Stimulated activated naive B cell treated with anti-CD40 and anti-IgM and Interleukin-4, amounts not matched to agents 10 μg/mL and 1 μg/mL and 100 μg/mL, for 72 hours (primary cell): Measurements from ENCODE around the gene SDC3.

ENCODE experiments used
- ATAC-seq, 2 donors: fragments of 150-1000 bp; cut with Tn5 transposase; replicated peaks; 2 replicates each; pipeline ENCODE4 v1.10.0; 2021; ENCODE audit warnings: moderate library complexity in 1 of 2
- DNase-seq: peaks from one replicate; pipeline ENCODE4 v3.0.0; 2021
- H3K27ac Mint-ChIP-seq: one replicate; pipeline ENCODE4 v1.8.0; 2022; ENCODE audit warnings: mild to moderate bottlenecking, mixed read lengths
- H3K27me3 Mint-ChIP-seq, 2 donors: one replicate each; pipeline ENCODE4 v1.8.0; 2022; ENCODE audit warnings: mixed read lengths in 2 of 2
- H3K36me3 Mint-ChIP-seq, 2 donors: one replicate each; pipeline ENCODE4 v1.8.0; 2022; ENCODE audit warnings: mixed read lengths in 2 of 2, mild to moderate bottlenecking in 1 of 2
- H3K4me1 Mint-ChIP-seq, 2 donors: one replicate each; pipeline ENCODE4 v1.8.0; 2022; ENCODE audit warnings: mixed read lengths in 2 of 2, mild to moderate bottlenecking in 1 of 2
- H3K4me3 Mint-ChIP-seq, 2 donors: one replicate each; pipeline ENCODE4 v1.8.0; 2022; ENCODE audit warnings: mild to moderate bottlenecking in 2 of 2, mixed read lengths in 2 of 2, moderate library complexity in 1 of 2
- H3K9me3 Mint-ChIP-seq, 2 donors: one replicate each; pipeline ENCODE4 v1.8.0; 2022; ENCODE audit warnings: mixed read lengths in 2 of 2, mild to moderate bottlenecking in 1 of 2

Gene SDC3

GRCh38 chr1:30895382-30895943 is 13.1 kb downstream of the SDC3 start:
- H3K27ac Mint-ChIP-seq, result no peak overlapping the region
- H3K27me3 Mint-ChIP-seq, result peaks cover 58 to 60% of the 10 kb centered on the region in 2 donors
- peaks cover 3 to 4% of the 10 kb centered on the region in 2 donors for H3K9me3 Mint-ChIP-seq
- ATAC-seq (no peak), DNase-seq (no peak)
- no peak overlapping the region for H3K4me3 Mint-ChIP-seq
- peaks cover 36 to 40% of the 10 kb centered on the region in 2 donors for H3K4me1 Mint-ChIP-seq
- peaks cover 0 to 2% of the 10 kb centered on the region in 2 donors for H3K36me3 Mint-ChIP-seq

GRCh38 chr1:30894508-30894973 is 14.0 kb downstream of the SDC3 start:
- Mint-ChIP-seq H3K27ac (no peak overlapping the region), H3K9me3 (peaks cover 3 to 4% of the 10 kb centered on the region in 2 donors), H3K4me3 (no peak overlapping the region), H3K27me3 (peaks cover 55 to 61% of the 10 kb centered on the region in 2 donors), H3K4me1 (peaks cover 33 to 36% of the 10 kb centered on the region in 2 donors), H3K36me3 (peaks cover 0 to 2% of the 10 kb centered on the region in 2 donors)
- no peak for ATAC-seq
- DNase-seq, result no peak

- H3K27ac Mint-ChIP-seq, result no peak overlapping the region
- H3K36me3 Mint-ChIP-seq, result peaks cover 0 to 2% of the 10 kb centered on the region in 2 donors
- H3K4me3 Mint-ChIP-seq, result no peak overlapping the region
- ATAC-seq (no peak), DNase-seq (no peak)
- peaks cover 59 to 66% of the 10 kb centered on the region in 2 donors for H3K27me3 Mint-ChIP-seq
- peaks cover 29 to 30% of the 10 kb centered on the region in 2 donors for H3K4me1 Mint-ChIP-seq
- peaks cover 3 to 4% of the 10 kb centered on the region in 2 donors for H3K9me3 Mint-ChIP-seq
Observed at GRCh38 chr1:30893776-30894507, 14.6 kb downstream of the SDC3 start.

DNA sequence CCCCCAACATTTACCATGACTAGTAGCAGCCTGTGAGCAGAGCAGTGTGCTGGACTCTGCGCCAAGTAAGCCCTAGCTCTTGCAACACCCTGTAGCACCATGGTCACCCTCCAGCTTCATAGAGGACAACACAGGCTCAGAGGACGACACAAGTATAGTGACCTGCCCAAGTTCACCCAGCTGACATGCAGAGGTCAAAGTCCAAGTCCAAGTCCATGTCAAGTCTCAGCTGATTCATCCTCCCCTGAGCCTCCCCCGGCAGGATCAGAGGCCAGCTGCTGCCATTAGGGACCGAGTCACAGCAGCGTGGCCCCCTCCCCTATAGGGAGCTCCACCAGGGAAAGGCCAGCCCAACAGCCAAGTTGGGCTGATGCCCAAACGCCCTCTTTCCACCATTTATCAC is 15.9 kb downstream of the SDC3 start:
- no peak for ATAC-seq
- Mint-ChIP-seq H3K27me3 (peaks cover 70% of the 10 kb centered on the region in 2 donors), H3K27ac (no peak overlapping the region), H3K36me3 (peaks cover 0 to 2% of the 10 kb centered on the region in 2 donors), H3K4me1 (peaks cover 22 to 23% of the 10 kb centered on the region in 2 donors), H3K4me3 (no peak overlapping the region), H3K9me3 (peaks cover 3 to 4% of the 10 kb centered on the region in 2 donors)
- no peak for DNase-seq

DNA sequence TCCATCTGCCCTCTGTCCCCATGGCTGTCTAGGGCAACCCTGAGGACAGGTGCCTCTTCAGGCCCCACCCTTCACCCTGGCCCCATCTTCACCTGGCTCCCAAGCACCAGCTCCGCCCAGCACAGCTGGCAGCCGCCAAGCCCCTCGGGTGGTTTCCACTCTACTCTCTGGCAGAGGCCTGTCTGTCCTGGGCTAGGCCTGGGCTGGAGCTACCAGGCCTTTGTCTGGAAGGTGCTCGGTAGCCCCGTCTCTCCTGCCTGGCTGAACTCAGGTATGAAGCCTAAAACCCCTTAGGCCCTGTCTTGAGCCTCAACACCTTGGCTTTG is 17.4 kb downstream of the SDC3 start:
- ATAC-seq (no peak), DNase-seq (no peak)
- H3K27me3 Mint-ChIP-seq, result peaks cover 74 to 75% of the 10 kb centered on the region in 2 donors
- H3K4me3 Mint-ChIP-seq, result no peak overlapping the region
- peaks cover 20% of the 10 kb centered on the region in 2 donors for H3K4me1 Mint-ChIP-seq
- H3K36me3 Mint-ChIP-seq, result peaks cover 0 to 1% of the 10 kb centered on the region in 2 donors
- peak overlapping the region; percentile 31 for H3K27ac Mint-ChIP-seq
- peaks cover 3 to 4% of the 10 kb centered on the region in 2 donors for H3K9me3 Mint-ChIP-seq

DNA sequence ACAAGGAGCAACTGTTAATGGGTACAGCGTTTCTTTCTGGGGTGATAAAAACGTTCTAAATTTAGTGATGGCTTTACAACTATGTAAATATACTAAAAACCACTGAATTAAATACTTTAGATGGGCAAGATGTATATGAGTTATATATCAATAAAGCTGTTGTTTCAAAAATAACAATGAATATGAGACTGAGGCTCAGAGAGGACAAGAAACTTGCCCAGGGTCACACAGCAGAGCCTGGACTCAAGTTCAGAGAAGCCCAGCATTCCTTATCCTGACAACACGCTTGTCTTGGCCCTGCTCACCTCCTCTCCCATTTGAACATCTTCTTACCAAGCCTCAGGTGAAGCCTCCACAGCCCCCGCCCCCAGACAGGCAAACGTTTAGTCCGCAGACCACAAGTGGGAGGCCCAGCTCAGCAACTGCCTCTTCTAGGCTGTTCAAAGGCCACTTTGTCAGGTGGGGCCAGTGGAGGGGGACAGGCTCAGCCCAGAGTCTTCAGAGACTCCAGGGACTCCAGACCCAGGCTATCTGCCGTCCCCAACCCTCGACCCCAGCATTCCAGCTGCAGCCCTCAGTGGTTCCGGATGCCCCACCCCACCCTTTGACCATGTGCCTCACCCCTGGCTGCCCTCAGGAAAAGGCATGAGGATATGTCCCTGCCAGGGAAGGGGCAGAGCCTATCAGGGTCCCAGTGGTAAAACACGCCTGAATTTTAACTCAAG is 17.9 kb downstream of the SDC3 start:
- DNase-seq (no peak), ATAC-seq (no peak)
- no peak overlapping the region for H3K27ac Mint-ChIP-seq
- H3K4me1 Mint-ChIP-seq, result peaks cover 16 to 17% of the 10 kb centered on the region in 2 donors
- H3K9me3 Mint-ChIP-seq, result peaks cover 3 to 4% of the 10 kb centered on the region in 2 donors
- H3K4me3 Mint-ChIP-seq, result no peak overlapping the region
- H3K36me3 Mint-ChIP-seq, result no peaks in the 10 kb centered on the region
- H3K27me3 Mint-ChIP-seq, result peaks cover 74 to 75% of the 10 kb centered on the region in 2 donors

DNA sequence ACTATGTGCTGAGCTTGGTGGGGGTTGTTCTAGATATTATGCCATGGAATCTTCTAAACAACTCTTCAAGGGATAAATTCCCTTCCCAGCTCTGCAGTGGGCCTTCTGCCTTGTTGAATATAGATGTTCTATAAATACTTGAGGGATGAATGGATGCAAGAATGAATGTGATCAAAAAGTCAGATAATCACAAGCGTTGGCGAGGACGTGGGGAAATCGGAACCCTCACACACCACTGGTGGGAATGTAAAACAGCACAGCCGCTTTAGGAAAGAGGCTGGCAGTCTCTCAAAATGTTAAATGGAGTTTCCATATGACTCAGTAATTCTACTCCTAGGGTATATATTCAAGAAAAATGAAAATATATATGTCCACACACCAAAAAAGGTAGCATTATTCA is 19.0 kb downstream of the SDC3 start:
- DNase-seq (no peak), ATAC-seq (no peak)
- no peaks in the 10 kb centered on the region for H3K36me3 Mint-ChIP-seq
- H3K27me3 Mint-ChIP-seq, result peaks cover 65 to 68% of the 10 kb centered on the region in 2 donors
- peaks cover 3 to 4% of the 10 kb centered on the region in 2 donors for H3K9me3 Mint-ChIP-seq
- peaks cover 16% of the 10 kb centered on the region in 2 donors for H3K4me1 Mint-ChIP-seq
- no peak overlapping the region for H3K4me3 Mint-ChIP-seq
- H3K27ac Mint-ChIP-seq, result no peak overlapping the region

DNA sequence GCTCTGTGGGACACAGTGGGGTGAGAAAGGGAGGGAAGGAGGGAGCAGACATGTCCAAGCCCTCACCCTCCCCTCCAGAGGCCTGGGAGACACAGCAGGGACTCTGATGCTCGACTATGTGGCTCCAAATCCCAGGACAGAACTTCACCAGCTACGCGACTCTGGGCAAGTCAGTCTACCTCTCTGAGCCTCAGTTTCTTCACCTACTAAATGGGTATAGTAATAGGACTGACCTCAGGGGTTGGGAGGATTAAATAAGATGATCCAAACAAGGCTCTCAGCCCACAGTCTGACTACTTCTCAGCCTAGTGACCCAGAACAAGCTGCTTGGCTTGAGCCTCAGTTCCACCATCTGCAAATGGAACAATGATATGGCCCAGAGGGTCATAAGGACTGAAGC is 19.6 kb downstream of the SDC3 start:
- ATAC-seq, result no peak
- Mint-ChIP-seq H3K4me1 (peaks cover 11 to 16% of the 10 kb centered on the region in 2 donors), H3K9me3 (peaks cover under 1 to 2% of the 10 kb centered on the region in 2 donors), H3K27ac (no peak overlapping the region), H3K36me3 (no peaks in the 10 kb centered on the region), H3K4me3 (no peak overlapping the region), H3K27me3 (peaks cover 64 to 68% of the 10 kb centered on the region in 2 donors)
- no peak for DNase-seq

DNA sequence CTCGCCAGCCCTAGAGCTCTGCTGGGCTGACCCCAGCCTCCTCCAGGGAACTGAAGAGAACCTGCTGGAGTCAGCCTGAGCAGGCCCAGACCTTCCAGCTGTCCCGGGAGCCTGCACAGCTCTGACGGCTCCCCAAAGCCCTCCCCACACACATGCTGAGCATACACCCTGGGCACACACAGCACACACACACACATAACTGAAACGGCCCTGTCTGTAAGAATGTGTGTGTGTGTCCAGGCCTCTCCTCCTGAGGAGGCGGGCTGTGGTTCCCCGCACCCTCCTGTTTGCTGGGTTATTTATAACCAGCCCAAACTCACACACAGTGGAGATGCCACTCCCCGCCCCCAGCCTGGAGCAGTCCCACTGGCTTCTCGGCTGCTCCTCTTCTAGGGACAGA is 20.2 kb downstream of the SDC3 start:
- no peak for DNase-seq
- ATAC-seq, result peak in 1 of 2 donors; percentile 21

DNA sequence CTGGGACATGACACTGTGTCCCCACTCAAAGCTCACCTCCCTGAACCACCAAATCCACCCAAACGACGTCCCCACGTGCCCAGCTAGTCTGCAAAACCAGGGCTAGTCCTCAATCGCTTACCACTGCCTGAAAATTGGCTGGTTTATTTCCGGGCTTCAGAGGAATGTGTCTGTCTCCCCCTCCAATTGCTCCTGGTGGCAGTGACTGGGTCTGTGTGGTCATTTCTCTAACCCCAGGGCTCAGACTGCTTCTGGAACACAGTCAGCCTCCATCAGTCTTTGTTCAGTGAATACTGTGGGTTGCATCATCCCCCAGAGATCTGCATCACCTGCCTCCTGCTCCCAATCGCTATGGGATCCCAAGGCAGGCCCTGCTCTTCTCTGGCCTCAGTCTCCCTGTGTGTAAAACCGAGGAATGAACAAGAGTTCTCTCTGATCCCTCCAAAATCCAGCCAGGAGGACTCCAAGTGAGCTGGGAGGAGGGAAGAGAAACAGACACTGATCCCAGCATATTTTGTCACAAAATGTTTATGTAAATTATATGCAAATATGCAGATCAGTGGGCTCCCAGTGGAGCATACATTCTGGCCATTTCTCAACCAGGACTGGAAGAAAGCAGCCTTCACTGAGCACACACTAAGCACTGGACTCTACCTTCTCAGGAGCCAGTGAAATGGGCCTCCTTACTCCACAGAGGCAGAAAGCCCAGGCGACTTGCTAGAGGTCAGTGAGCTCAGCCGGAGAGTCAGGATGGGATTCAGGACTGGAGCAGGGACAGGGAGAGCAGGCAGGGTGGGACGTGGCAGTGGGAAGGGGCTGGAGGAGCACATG is 20.9 kb downstream of the SDC3 start:
- Mint-ChIP-seq H3K36me3 (no peaks in the 10 kb centered on the region), H3K4me3 (no peak overlapping the region), H3K27ac (no peak overlapping the region), H3K4me1 (peaks cover 10 to 16% of the 10 kb centered on the region in 2 donors), H3K9me3 (no peaks in the 10 kb centered on the region), H3K27me3 (peaks cover 58 to 67% of the 10 kb centered on the region in 2 donors)
- ATAC-seq (no peak), DNase-seq (no peak)

More for the DNA sequence above, 20.2 kb downstream of the SDC3 start:
- peaks cover 58 to 64% of the 10 kb centered on the region in 2 donors for H3K27me3 Mint-ChIP-seq
- H3K36me3 Mint-ChIP-seq, result no peaks in the 10 kb centered on the region
- no peak overlapping the region for H3K4me3 Mint-ChIP-seq
- no peak overlapping the region for H3K27ac Mint-ChIP-seq
- H3K4me1 Mint-ChIP-seq, result peaks cover 10 to 16% of the 10 kb centered on the region in 2 donors
- no peaks in the 10 kb centered on the region for H3K9me3 Mint-ChIP-seq

DNA sequence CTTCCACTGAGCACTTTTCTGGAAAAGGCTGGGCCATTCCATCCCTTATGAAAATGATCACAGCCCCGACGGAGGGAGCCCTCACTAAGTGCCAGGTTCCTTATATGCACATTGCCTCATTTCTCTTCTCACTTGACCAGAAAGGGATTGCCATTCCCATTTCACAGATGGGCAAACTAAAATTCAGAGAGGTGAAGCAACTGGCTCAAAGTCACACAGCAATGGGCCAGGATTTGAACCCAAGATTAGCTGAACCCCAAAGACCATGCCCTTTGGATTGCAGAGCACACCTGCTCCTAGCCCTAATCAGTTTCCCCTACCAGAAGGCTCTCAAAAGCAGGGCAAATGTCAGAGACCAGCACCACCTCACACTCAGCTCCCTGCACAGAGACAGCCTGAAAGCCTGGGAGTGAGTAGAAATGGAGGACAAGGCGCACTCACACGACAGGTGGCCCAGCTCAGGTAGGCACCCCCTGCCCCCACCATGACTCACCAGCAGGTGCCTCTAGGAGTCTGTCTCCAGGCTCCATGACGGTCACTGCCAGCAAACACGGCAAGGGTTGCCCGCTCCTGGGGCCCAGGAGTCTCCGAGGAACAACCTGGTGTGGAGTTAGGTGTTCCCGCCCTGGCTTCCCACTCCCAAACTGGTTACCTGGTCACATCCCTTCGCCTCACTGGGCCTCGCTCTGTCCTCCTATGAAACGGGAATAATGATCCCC is 21.7 kb downstream of the SDC3 start:
- Mint-ChIP-seq H3K27me3 (peaks cover 59 to 71% of the 10 kb centered on the region in 2 donors), H3K9me3 (no peaks in the 10 kb centered on the region), H3K4me3 (no peak overlapping the region), H3K27ac (no peak overlapping the region), H3K36me3 (no peaks in the 10 kb centered on the region), H3K4me1 (peaks cover 10 to 18% of the 10 kb centered on the region in 2 donors)
- DNase-seq, result no peak
- no peak for ATAC-seq

- Mint-ChIP-seq H3K4me3 (no peak overlapping the region), H3K36me3 (no peaks in the 10 kb centered on the region), H3K9me3 (no peaks in the 10 kb centered on the region), H3K4me1 (peaks cover 14 to 19% of the 10 kb centered on the region in 2 donors), H3K27me3 (peaks cover 58 to 63% of the 10 kb centered on the region in 2 donors), H3K27ac (no peak overlapping the region)
- no peak for DNase-seq
- ATAC-seq, result no peak
Observed at GRCh38 chr1:30885570-30886522, 22.7 kb downstream of the SDC3 start.
